Lung (tissue), 12 donors: Measurements from ENCODE around the gene GNAO1. TPM values are rescaled to one million over a fixed set of nuclear protein-coding genes. Genes with fewer than 3 reads are reported as not detected.

Source experiments
- ATAC-seq: fragments of 200-7000 bp; cut with Tn5 transposase; one replicate; pipeline ENCODE4 v1.9.1; 2020; ENCODE audit warnings: moderate number of reproducible peaks; ENCODE audit not compliant: insufficient read depth, low FRiP score
- DNase-seq, 3 donors: peaks; one replicate each; pipeline ENCODE4 v3.0.0-alpha.2; 2013 to 2017
- H3K27ac ChIP-seq, 2 donors: one replicate each; pipeline ENCODE4 v1.5.1; 2013; ENCODE audit warnings: mild to moderate bottlenecking in 2 of 2, moderate library complexity in 2 of 2, control low read depth in 1 of 2, inconsistent platforms in 1 of 2, low read depth in 1 of 2, low read length in 1 of 2
- H3K27me3 ChIP-seq, 3 donors: one replicate each; pipeline ENCODE4 v1.5.1; 2013; ENCODE audit warnings: low read length in 2 of 3; ENCODE audit not compliant: control insufficient read depth in 3 of 3, insufficient read depth in 3 of 3
- H3K36me3 ChIP-seq, 4 donors: one replicate each; pipeline ENCODE4 v1.5.1; 2013; ENCODE audit warnings: low read length in 4 of 4, mild to moderate bottlenecking in 1 of 4, moderate library complexity in 1 of 4; ENCODE audit not compliant: control insufficient read depth in 4 of 4, insufficient read depth in 4 of 4
- H3K4me1 ChIP-seq, 5 donors: one replicate each; pipeline ENCODE4 v1.5.1; 2013; ENCODE audit warnings: low read length in 5 of 5, mild to moderate bottlenecking in 2 of 5, moderate library complexity in 1 of 5; ENCODE audit not compliant: control insufficient read depth in 5 of 5, insufficient read depth in 5 of 5
- H3K4me3 ChIP-seq: one replicate; pipeline ENCODE4 v1.5.1; 2013; ENCODE audit warnings: mild to moderate bottlenecking, control low read depth, moderate library complexity
- H3K9ac ChIP-seq, 2 donors: one replicate each; pipeline ENCODE4 v1.5.1; 2013; ENCODE audit warnings: low read length in 2 of 2, control low read depth in 1 of 2; ENCODE audit not compliant: insufficient read depth in 1 of 2
- H3K9me3 ChIP-seq, 4 donors: one replicate each; pipeline ENCODE4 v1.5.1; 2013; ENCODE audit warnings: low read length in 3 of 4, mild to moderate bottlenecking in 1 of 4, moderate library complexity in 1 of 4; ENCODE audit not compliant: control insufficient read depth in 4 of 4, insufficient read depth in 3 of 4
- CTCF ChIP-seq: IDR thresholded peaks from 2 replicates; pipeline ENCODE4 v1.5.1; 2012; ENCODE audit warnings: mild to moderate bottlenecking; ENCODE audit errors: control extremely low read depth, extremely low read depth
- WGBS, 2 donors: extraction: QIAGEN DNeasy Blood & Tissue Kit; methylation state at CpG; one replicate each; pipeline ENCODE4 v1.1.7; 2013; 5-methylcytosine and 5-hydroxymethylcytosine counted together
- polyA plus RNA-seq, 2 donors: library from polyadenylated mRNA; stranded (reverse); fragments of 200-250 nt; gene quantifications; one replicate each; pipeline ENCODE4 v1.2.1, GENCODE V29; 2013
- total RNA-seq, 2 donors: library from RNA; depleted of rRNA in 1 of 2; stranded (reverse); fragments of >200 nt in 1 of 2; gene quantifications; one replicate each; pipeline ENCODE4 v1.2.1, GENCODE V29; 2014 to 2021
- donor health status: control.
- donor health status: control.
- donor health status: Bipolar disorder and iron deficiency.
- donor health status: healthy.
- donor health status: DM: yes; HTN: yes; CAD: no.

The GNAO1 gene
- total and polyA plus RNA-seq, 4 donors = 0.33 to 5.2 (median 0.76) TPM

GRCh38 chr16:56286809-56287208 lies 95.5 kb downstream of the GNAO1 start:
- Histone ChIP-seq H3K9ac (no peak overlapping the region), H3K4me3 (no peak overlapping the region), H3K36me3 (peaks cover 0 to 2% (median 0%) of the 10 kb centered on the region in 4 donors), H3K27me3 (no peaks in the 10 kb centered on the region), H3K9me3 (peaks cover 0 to 5% (median 0%) of the 10 kb centered on the region in 4 donors), H3K4me1 (no peaks in the 10 kb centered on the region), H3K27ac (no peak overlapping the region)
- DNase-seq = no peak
- 75 to 76% methylated on average over 7 of the region's 7 CpGs for WGBS, 2 donors
- ATAC-seq = no peak
- no peak for TF ChIP-seq CTCF

- no peak for ATAC-seq
- peaks cover 0 to 2% (median 0%) of the 10 kb centered on the region in 4 donors for H3K36me3 ChIP-seq
- no peak overlapping the region for H3K4me3 ChIP-seq
- no peak overlapping the region for H3K27ac ChIP-seq
- no peaks in the 10 kb centered on the region for H3K4me1 ChIP-seq
- TF ChIP-seq CTCF = no peak
- no peak overlapping the region for H3K9ac ChIP-seq
- peaks cover 0 to 5% (median 0%) of the 10 kb centered on the region in 4 donors for H3K9me3 ChIP-seq
- H3K27me3 ChIP-seq = no peaks in the 10 kb centered on the region
- 90% methylated on average over 7 of the region's 7 CpGs for WGBS, 2 donors
- DNase-seq = no peak
These were observed 96.7 kb downstream of the GNAO1 start for GRCh38 chr16:56288019-56288418.

- peaks cover 0 to 2% (median 0%) of the 10 kb centered on the region in 4 donors for H3K36me3 ChIP-seq
- H3K9ac ChIP-seq = no peak overlapping the region
- no peak overlapping the region for H3K4me3 ChIP-seq
- ATAC-seq = no peak
- no peak for DNase-seq
- 89 to 92% methylated on average over 9 of the region's 9 CpGs for WGBS, 2 donors
- no peaks in the 10 kb centered on the region for H3K27me3 ChIP-seq
- peaks cover 0 to 5% (median 0%) of the 10 kb centered on the region in 5 donors for H3K4me1 ChIP-seq
- TF ChIP-seq CTCF = no peak
- no peak overlapping the region for H3K27ac ChIP-seq
- H3K9me3 ChIP-seq = peaks cover 0 to 5% (median 0%) of the 10 kb centered on the region in 4 donors
These were observed 98.1 kb downstream of the GNAO1 start for GRCh38 chr16:56289416-56289815.

- 70 to 73% methylated on average over 4 of the region's 4 CpGs for WGBS, 2 donors
- Histone ChIP-seq H3K4me1 (peaks cover 0 to 8% (median 0%) of the 10 kb centered on the region in 5 donors), H3K27ac (no peak overlapping the region), H3K27me3 (no peaks in the 10 kb centered on the region), H3K9me3 (peaks cover 0 to 5% (median 0%) of the 10 kb centered on the region in 4 donors), H3K36me3 (peaks cover 0 to 2% (median 0%) of the 10 kb centered on the region in 4 donors), H3K4me3 (no peak overlapping the region), H3K9ac (no peak overlapping the region)
- TF ChIP-seq CTCF = no peak
- DNase-seq (no peak), ATAC-seq (no peak)
These were observed 98.6 kb downstream of the GNAO1 start for GRCh38 chr16:56289862-56290261.
